Measurements from ENCODE around the gene ADSL.
A peak's percentile ranks its signal among the peaks of the same experiment; 100 is the strongest.

Gene ADSL

DNA sequence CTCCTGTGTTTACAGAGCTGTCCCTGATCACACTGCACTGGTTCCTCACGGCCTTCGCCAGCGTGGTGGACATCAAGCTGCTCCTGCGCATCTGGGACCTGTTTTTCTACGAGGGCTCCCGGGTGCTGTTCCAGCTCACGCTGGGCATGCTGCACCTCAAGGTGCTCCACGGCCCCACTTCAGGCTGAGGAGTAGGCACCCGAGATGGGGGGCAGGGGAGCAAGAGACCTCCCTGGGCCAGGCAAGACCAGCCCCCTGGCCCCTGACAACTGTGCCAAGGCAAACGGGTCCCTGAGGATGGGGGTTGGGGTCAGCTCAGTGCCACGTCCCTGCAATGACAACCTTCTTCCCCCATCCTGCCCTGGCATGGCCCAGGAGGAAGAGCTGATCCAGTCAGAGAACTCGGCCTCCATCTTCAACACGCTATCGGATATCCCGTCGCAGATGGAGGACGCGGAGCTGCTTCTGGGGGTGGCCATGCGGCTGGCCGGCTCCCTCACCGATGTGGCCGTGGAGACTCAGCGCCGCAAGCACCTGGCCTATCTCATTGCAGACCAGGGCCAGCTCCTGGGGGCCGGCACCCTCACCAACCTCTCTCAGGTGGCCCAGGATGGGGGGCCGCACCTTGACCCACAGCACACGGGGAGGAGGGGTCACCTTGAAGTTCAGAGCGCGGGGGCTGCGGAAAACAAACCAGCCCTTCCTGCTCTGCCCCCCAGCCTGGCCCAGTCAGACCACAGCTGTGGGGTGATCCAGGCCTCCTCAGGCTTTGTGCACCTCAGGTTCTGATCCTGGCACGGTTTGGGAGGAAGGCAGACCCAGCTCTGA lies 60.0 kb downstream of the ADSL start:
- DNase-seq: no peak

- no peak for DNase-seq
Observed at GRCh38 chr22:40407021-40407761, 60.9 kb downstream of the ADSL start.

DNA sequence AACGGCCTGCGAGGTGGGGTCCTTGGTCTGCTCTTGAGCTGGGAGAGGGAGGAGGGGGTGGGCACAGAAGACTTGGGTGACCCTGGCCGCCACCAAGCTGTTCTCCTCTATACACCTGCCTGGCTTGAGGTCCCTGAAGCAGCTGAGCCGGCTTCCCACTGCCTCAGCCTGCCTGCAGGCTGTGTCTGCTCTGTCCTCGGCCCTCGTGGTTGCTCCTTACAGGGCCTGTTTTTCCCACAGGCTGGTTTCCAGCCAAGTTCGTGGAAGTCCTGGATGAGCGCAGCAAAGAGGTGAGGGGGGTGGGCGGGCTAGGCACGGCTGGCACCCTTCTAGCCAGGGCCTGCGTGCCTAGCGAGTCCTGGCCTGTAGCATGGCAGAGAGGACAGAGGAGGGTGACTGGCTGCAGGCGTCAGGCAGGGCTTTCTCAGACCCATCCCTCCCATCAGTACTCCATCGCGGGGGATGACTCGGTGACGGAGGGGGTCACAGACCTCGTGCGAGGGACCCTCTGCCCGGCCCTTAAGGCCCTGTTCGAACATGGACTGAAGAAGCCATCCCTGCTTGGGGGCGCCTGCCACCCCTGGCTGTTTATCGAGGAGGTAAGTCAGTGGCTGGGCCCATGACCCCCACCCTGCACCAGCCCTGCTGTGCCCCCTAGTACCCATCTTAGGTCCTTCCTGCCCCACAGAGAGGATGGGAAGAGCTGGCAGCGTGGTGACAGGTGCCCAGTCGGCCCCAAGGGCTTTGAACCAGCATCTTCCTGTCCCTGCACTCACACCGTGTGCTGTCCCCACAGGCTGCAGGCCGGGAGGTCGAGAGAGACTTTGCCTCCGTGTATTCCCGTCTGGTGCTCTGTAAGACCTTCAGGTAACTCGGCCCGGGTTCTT lies 61.8 kb downstream of the ADSL start:
- DNase-seq: no peak

DNA sequence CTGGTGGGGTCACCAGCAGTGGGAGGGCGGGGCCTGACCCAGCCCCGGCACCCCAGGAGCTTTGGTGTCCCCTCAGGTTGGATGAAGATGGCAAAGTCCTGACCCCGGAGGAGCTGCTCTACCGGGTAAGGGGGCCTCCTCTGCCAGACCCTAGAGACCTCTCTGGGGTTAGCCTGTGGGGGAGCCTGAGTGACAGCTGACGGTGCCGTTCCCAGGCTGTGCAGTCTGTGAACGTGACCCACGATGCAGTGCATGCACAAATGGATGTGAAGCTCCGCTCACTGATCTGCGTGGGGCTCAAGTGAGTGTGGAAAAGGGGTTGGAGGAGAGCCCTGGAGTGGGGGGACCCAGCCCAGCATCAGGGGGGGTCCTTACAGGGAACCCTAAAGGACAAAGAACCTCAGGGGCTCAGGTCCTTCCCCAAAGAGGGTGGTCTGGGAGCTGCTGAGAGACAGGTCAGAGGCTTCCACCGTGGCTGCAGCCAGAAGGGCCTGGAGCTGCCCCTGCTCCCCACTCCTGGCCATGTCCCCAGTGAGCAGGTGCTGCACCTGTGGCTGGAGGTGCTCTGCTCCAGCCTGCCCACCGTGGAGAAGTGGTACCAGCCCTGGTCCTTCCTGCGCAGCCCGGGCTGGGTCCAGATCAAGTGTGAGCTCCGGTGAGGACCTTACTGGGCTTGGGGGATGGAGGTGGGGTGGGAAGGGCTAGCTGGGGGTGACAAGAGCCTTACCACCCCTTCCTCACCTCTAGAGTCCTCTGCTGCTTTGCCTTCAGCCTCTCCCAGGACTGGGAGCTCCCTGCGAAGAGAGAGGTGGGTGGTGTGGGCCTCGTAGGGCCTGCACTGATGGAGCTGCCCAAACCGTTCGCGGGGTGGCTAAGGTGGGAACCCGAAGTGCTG lies 62.7 kb downstream of the ADSL start:
- no peak for DNase-seq

DNA sequence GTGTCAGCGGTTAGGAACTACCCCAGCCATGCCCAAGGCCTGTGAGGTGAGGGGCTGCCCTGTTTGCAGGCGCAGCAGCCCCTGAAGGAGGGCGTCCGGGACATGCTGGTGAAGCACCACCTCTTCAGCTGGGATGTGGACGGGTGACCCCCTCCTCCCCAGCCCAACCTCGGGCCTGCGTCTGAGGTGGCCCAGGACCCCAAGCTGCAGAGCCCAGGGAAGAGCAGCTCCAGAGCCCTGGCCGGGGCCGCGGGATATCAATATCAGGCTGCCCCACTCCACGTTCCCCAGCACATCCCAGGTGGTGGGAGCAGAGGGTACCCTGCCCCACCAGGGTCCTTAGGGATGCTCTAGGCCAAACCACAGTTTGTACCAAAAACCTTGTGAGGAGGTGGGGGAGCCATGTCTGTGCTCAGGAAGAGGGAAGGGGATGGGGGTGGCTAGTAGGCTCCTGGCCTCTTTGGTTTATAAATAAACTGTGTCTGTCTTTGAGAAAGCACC lies 63.4 kb downstream of the ADSL start:
- no peak for DNase-seq

- DNase-seq: no peak
Observed at GRCh38 chr22:40410272-40410671, 64.0 kb downstream of the ADSL start.

- no peak for DNase-seq
Observed at GRCh38 chr22:40410731-40411505, 64.6 kb downstream of the ADSL start.

GRCh38 chr22:40411506-40411861 lies 65.2 kb downstream of the ADSL start:
- no peak for DNase-seq

DNA sequence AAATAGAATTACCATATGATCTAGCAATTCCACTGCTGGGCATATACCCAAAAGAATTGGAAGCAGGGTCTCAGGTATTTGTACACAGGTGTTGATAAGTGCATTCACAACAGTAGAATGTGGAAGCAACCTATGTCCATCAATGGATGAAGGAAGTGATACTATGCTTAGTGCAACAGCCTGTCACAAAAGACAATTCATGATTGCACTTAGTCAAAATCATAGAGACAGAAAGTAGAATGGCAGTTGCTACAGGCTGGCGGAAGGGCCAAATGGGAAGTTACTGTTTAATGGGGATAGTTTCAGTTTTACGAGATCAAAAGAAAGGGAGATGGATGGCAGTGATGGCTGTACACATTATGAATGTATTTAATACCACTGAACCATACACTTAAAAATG lies 66.1 kb downstream of the ADSL start:
- DNase-seq: no peak

- DNase-seq: no peak
Observed at GRCh38 chr22:40413873-40414272, 67.6 kb downstream of the ADSL start.

GRCh38 chr22:40414311-40414710 lies 68.0 kb downstream of the ADSL start:
- no peak for DNase-seq

DNA sequence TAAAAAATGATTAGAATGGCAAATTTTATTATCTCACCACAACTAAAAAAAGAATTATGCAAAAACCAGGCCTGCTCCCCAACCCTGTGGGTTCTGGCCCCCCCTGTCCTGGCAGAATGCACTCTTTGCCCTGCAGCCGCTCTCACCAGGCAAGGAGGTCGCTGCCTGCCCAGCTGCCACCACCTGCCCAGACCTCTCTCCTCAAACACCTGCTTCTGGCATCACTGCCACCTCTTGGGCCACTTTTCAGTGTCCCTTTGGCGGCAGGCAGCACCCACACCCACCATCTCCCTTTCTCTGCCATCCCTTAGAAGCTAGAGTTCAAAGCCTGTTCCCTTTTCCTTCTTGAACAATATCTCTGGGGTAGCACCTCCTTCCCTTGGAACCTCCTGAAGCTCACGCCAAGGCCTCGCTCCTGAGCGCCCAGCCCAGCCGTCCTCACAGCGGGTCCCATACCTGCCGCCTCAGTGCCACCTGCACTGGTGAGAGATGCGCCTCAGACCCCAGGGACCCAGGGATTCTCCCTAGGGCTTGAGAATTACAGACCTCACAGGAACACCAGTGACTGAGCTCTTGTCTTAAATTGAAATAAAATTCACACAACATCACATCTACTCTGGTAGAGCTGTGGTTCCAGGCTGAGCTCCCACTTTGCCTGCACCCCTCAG lies 68.7 kb downstream of the ADSL start:
- no peak for DNase-seq

DNA sequence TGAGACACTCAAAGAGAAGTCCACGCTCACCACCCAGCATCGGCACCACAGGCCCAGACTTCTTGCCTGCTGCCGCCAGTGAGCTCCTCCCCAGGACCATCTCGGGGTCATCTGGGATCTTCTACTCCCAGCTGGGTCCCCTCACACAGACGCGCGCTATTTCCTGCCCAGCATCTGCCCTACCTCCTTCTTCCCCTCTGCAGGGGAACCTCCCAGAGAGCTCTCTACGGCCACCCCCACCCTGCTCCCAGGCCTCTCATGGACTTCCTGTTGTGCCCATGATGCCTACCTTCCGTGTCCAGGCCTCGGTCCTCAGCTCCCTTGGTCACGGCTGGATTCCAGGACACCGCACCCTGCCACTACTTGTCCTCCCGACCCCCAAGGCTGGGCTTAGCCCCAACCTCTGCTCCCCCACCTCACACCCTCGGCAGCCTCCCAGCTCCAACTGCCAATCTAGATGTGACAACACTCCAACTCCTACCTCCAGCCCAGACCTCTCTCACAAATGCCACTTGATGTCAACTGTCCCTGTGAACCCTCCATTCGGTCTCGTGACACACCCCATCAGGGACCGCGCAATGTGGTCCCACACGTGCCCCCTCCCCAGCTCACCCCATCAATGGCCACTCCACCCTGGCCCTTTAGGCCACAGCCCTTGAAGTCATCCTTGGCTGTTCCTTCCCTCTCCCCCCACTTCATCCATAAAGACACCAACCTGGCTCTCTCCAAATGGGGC lies 69.4 kb downstream of the ADSL start:
- DNase-seq: no peak

GRCh38 chr22:40416267-40416570 lies 69.9 kb downstream of the ADSL start:
- no peak for DNase-seq

- DNase-seq: no peak
Observed at GRCh38 chr22:40416636-40417035, 70.3 kb downstream of the ADSL start.

GRCh38 chr22:40417041-40417440 lies 70.7 kb downstream of the ADSL start:
- DNase-seq: no peak

GRCh38 chr22:40417881-40418280 lies 71.6 kb downstream of the ADSL start:
- DNase-seq: no peak

GRCh38 chr22:40418366-40419201 lies 72.3 kb downstream of the ADSL start:
- DNase-seq: peak; percentile 97

- DNase-seq: no peak
Observed at GRCh38 chr22:40419718-40420117, 73.4 kb downstream of the ADSL start.
